GM12801 (cell line): ENCODE measurements around the gene PTPRE.

ENCODE experiments used
- CTCF ChIP-seq: IDR thresholded peaks from one replicate; pipeline ENCODE4 v1.5.1; 2011; ENCODE audit warnings: control low read depth; ENCODE audit not compliant: insufficient read length; ENCODE audit errors: extremely low read depth

Gene PTPRE

GRCh38 chr10:127906548-127907377 lies at the start of gene PTPRE:
PTPRE (plus strand) TSS chr10:127907103; CDS start chr10:128040882, 133,779 bp downstream.
- no peak for TF ChIP-seq CTCF

GRCh38 chr10:127860592-127860991 lies 46.3 kb upstream of the PTPRE start:
- no peak for TF ChIP-seq CTCF

- no peak for TF ChIP-seq CTCF
Observed at GRCh38 chr10:127863231-127863825, 43.6 kb upstream of the PTPRE start.

- TF ChIP-seq CTCF, result no peak
Observed at GRCh38 chr10:127866276-127867013, 40.5 kb upstream of the PTPRE start.

GRCh38 chr10:127867805-127868204 lies 39.1 kb upstream of the PTPRE start:
- no peak for TF ChIP-seq CTCF

- no peak for TF ChIP-seq CTCF
Observed at GRCh38 chr10:127869329-127869728, 37.6 kb upstream of the PTPRE start.

- no peak for TF ChIP-seq CTCF
Observed at GRCh38 chr10:127871631-127872010, 35.3 kb upstream of the PTPRE start.
